HepG2 (cell line): ENCODE data around the gene LYRM7. TPM values are rescaled to one million over a fixed set of nuclear protein-coding genes. Genes with fewer than 3 reads are reported as not detected.

Experiments
- CHD2 ChIP-seq: IDR thresholded peaks from 2 replicates; pipeline ENCODE4 v1.6.1; 2011; ENCODE audit warnings: low read depth, low read length, improper control_type of control experiment
- DMTF1 ChIP-seq: sonication (generic); formaldehyde crosslinking; IDR thresholded peaks from 2 replicates; pipeline ENCODE4 v1.4.0; 2020; ENCODE audit warnings: mild to moderate bottlenecking, missing genetic modification reagents
- ELF1 ChIP-seq: sonication (generic); formaldehyde crosslinking; IDR thresholded peaks from 2 replicates; pipeline ENCODE4 v1.4.0; 2020; ENCODE audit warnings: missing genetic modification reagents
- LRRFIP1 ChIP-seq: sonication (generic); formaldehyde crosslinking; conservative IDR thresholded peaks from 2 replicates; pipeline ENCODE4 v1.4.0; 2020; ENCODE audit warnings: missing genetic modification reagents
- NRL ChIP-seq: sonication (generic); formaldehyde crosslinking; IDR thresholded peaks from 2 replicates; pipeline ENCODE4 v1.5.0; 2020; ENCODE audit warnings: missing genetic modification reagents, mild to moderate bottlenecking, moderate library complexity, borderline replicate concordance
- SP1 ChIP-seq, 2 experiments: fragments of 450-650 bp in 1 of 2; sonication (generic) in 1 of 2; formaldehyde crosslinking in 1 of 2; IDR thresholded peaks; 2 replicates each; pipeline versions ENCODE4 v1.4.0 to v1.6.1; 2016 to 2020; ENCODE audit warnings: missing genetic modification reagents in 1 of 2
- SUZ12 ChIP-seq: fragments of 150-350 bp; IDR thresholded peaks from 2 replicates; pipeline ENCODE4 v1.6.1; 2014; ENCODE audit warnings: low read depth, low read length
- ZNF136 ChIP-seq: sonication (generic); formaldehyde crosslinking; IDR thresholded peaks from 2 replicates; pipeline ENCODE4 v1.8.1; 2022; ENCODE audit warnings: low read depth, mild to moderate bottlenecking, moderate library complexity, missing genetic modification reagents
- ZNF24 ChIP-seq: fragments of 450-650 bp; IDR thresholded peaks from 2 replicates; pipeline ENCODE4 v1.6.1; 2017; ENCODE audit warnings: antibody characterized with exemption, mild to moderate bottlenecking
- ZNF543 ChIP-seq: sonication (generic); formaldehyde crosslinking; IDR thresholded peaks from 2 replicates; pipeline ENCODE4 v1.4.0; 2020; ENCODE audit warnings: mild to moderate bottlenecking, missing genetic modification reagents
- ZNF83 ChIP-seq: sonication (generic); formaldehyde crosslinking; IDR thresholded peaks from 2 replicates; pipeline ENCODE4 v1.4.0; 2020; ENCODE audit warnings: missing genetic modification reagents, mild to moderate bottlenecking, borderline replicate concordance
- polyA plus RNA-seq, 8 experiments: library from polyadenylated mRNA; depleted of rRNA in 3 of 8; stranded (reverse) in 7 of 8; unstranded in 1 of 8; fragments of >200 nt; fragmentation: Illumina TruSeq in 4 of 8; extraction: Trizol in 4 of 8; gene quantifications; 2 replicates each; pipeline versions ENCODE4 v1.2.1 to v1.2.3, GENCODE V29; 2011 to 2016; ENCODE audit warnings: low read depth in 4 of 8, missing spikeins in 1 of 8, mixed read lengths in 1 of 8; ENCODE audit not compliant: insufficient read depth in 1 of 8
- total RNA-seq, 5 experiments: library from RNA; depleted of rRNA; stranded (reverse); fragments of >200 nt; fragmentation: Illumina TruSeq; extraction: Trizol; gene quantifications; 2 replicates each; pipeline ENCODE4 v1.2.3, GENCODE V29; 2016; ENCODE audit warnings: low read depth in 1 of 5
- TF ChIP-seq, protein P1 (sequence below): sonication (generic); formaldehyde crosslinking; IDR thresholded peaks from 2 replicates; pipeline ENCODE4 v1.5.0; 2020; ENCODE audit warnings: missing genetic modification reagents, mild to moderate bottlenecking, borderline replicate concordance
- TF ChIP-seq, protein P2 (sequence below): sonication (generic); formaldehyde crosslinking; IDR thresholded peaks from 2 replicates; pipeline ENCODE4 v1.4.0; 2020; ENCODE audit warnings: missing genetic modification reagents, borderline replicate concordance
- TF ChIP-seq, protein P3 (sequence below): sonication (generic); formaldehyde crosslinking; IDR thresholded peaks from 2 replicates; pipeline ENCODE4 v1.4.0; 2020; ENCODE audit warnings: missing genetic modification reagents

Gene LYRM7
- total and polyA plus RNA-seq, 2 of the 13 experiments (the other 11 are each of a cell fraction or from before 2014, with no cell fraction given) = 3.0 to 5.5 TPM

- no peak for TF ChIP-seq DMTF1
- TF ChIP-seq, protein P1, sequence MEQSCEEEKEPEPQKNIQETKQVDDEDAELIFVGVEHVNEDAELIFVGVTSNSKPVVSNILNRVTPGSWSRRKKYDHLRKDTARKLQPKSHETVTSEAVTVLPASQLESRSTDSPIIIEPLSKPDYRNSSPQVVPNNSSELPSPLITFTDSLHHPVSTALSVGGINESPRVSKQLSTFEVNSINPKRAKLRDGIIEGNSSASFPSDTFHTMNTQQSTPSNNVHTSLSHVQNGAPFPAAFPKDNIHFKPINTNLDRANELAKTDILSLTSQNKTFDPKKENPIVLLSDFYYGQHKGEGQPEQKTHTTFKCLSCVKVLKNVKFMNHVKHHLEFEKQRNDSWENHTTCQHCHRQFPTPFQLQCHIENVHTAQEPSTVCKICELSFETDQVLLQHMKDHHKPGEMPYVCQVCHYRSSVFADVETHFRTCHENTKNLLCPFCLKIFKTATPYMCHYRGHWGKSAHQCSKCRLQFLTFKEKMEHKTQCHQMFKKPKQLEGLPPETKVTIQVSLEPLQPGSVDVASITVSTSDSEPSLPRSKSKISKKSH = no peak
- no peak for TF ChIP-seq ZNF136
- TF ChIP-seq ZNF543 (CRISPR knock-in tag) = peak; percentile 60; the same call in 1 of the 2 replicates
- TF ChIP-seq SUZ12 = no peak
- no peak for TF ChIP-seq LRRFIP1 (CRISPR knock-in tag)
- no peak; the same call in 1 of the 2 replicates for TF ChIP-seq CHD2
- no peak for TF ChIP-seq ZNF24
- TF ChIP-seq, protein P2, sequence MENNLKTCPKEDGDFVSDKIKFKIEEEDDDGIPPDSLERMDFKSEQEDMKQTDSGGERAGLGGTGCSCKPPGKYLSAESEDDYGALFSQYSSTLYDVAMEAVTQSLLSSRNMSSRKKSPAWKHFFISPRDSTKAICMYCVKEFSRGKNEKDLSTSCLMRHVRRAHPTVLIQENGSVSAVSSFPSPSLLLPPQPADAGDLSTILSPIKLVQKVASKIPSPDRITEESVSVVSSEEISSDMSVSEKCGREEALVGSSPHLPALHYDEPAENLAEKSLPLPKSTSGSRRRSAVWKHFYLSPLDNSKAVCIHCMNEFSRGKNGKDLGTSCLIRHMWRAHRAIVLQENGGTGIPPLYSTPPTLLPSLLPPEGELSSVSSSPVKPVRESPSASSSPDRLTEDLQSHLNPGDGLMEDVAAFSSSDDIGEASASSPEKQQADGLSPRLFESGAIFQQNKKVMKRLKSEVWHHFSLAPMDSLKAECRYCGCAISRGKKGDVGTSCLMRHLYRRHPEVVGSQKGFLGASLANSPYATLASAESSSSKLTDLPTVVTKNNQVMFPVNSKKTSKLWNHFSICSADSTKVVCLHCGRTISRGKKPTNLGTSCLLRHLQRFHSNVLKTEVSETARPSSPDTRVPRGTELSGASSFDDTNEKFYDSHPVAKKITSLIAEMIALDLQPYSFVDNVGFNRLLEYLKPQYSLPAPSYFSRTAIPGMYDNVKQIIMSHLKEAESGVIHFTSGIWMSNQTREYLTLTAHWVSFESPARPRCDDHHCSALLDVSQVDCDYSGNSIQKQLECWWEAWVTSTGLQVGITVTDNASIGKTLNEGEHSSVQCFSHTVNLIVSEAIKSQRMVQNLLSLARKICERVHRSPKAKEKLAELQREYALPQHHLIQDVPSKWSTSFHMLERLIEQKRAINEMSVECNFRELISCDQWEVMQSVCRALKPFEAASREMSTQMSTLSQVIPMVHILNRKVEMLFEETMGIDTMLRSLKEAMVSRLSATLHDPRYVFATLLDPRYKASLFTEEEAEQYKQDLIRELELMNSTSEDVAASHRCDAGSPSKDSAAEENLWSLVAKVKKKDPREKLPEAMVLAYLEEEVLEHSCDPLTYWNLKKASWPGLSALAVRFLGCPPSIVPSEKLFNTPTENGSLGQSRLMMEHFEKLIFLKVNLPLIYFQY (CRISPR knock-in tag) = no peak
- TF ChIP-seq, protein P3, sequence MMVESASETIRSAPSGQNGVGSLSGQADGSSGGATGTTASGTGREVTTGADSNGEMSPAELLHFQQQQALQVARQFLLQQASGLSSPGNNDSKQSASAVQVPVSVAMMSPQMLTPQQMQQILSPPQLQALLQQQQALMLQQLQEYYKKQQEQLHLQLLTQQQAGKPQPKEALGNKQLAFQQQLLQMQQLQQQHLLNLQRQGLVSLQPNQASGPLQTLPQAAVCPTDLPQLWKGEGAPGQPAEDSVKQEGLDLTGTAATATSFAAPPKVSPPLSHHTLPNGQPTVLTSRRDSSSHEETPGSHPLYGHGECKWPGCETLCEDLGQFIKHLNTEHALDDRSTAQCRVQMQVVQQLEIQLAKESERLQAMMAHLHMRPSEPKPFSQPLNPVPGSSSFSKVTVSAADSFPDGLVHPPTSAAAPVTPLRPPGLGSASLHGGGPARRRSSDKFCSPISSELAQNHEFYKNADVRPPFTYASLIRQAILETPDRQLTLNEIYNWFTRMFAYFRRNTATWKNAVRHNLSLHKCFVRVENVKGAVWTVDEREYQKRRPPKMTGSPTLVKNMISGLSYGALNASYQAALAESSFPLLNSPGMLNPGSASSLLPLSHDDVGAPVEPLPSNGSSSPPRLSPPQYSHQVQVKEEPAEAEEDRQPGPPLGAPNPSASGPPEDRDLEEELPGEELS (CRISPR knock-in tag) = 0 out of 2 replicates have a peak, but pooled peaks have one; percentile 13
- TF ChIP-seq ELF1 (CRISPR knock-in tag) = no peak
- peak; percentile 4; the same call in 1 of the 2 replicates for TF ChIP-seq NRL (CRISPR knock-in tag)
- no peak for TF ChIP-seq ZNF83
- TF ChIP-seq SP1 (IDR thresholded peaks at IDR 0.05) = no peak
- no peak for TF ChIP-seq SP1 (CRISPR knock-in tag; IDR thresholded peaks at IDR 0.05)
Measured at GRCh38 chr5:131164191-131165118, 6.3 kb upstream of the LYRM7 start (continued).
